HUDEP-2 (cell line): ENCODE measurements around the gene SURF2.
"Not testable (repeated sequence)": the region's sequence is repeated elsewhere in the genome, so short reads cannot be mapped to it uniquely, and the experiment has no call there.

Experiments
- DNase-seq, 76 experiments: peaks; one replicate each; lab custom pipeline; 2025; ENCODE audit not compliant: unreplicated experiment in 76 of 76; lab: John Stamatoyannopoulos, UW

SURF2 gene

DNA sequence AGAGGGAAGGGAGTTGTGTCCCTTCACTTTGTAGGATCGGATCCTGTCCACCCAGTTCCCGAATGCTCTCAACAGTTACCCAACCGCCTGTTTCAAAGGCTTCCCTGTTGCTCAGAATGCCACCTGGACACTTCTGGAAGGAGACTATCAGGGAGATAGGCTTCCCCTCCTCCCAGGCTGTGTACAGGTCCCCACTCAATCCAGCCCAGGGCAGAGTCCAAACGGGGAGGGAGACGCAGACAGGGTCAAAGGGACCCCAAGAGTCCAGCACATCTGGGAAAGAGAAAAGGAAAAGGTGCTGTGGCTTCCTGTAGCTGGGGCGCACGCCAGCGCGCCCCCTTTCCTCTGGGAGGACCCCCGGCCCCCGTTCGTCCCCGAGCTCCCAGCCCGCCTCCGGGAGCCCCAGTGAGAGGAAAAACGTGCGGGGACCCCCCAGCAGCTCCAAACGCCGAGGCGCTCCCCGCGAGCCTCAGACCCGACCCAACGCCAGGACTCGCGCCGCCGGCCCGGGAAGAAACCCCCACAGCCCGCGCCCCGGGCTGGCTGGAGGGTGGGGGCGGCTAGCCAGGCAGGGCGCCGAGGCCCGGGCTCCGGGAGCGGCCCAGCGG lies 18.9 kb downstream of the SURF2 start:
- DNase-seq: peak in 8 of 76 experiments; percentile 14 to 49 (median 26)

DNA sequence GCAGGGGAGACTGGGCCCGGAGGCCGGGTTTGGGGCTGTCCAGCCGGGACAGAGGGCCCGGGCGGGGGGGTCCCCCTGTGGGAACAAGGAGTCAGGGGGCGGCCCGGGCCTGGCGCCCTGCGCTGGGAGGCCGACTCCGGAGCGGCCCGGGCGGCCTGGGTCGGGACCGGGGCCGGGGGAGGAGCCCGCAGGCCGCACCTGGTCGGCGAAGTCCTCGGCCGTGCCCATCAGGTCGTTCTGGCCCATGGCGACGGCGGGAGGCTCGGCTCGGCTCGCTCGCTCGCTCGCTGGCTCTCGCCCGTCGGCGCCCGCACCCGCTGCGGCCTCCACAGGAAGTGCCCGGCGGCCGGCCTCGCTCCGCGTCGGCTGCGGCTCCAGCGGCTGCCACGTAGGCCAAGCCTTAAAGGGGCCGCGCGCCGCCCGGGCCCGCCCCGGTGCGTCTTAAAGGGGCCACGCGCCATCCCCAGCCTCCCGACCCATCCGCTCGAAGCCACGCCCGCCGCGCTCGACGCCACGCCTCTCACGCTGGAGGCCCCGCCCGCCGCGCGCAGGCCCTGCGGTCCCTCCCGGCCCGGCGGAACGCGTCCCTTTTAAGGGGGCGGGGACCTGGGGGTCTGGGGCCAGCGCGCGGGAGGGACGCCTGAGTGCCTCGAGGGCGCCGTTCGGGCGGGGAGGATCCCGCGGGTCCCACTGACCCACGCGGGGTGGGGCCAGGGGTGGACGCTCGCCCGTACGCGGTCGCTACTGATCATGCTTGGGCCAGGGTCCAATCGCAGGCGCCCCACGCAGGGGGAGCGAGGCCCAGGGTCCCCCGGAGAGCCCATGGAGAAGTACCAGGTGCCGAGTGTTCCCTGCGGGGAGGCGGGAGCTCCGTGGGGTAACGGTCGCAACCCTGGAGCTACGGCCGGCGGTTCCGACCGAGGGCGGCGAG lies 19.6 kb downstream of the SURF2 start, which contains the start of the genes STKLD1 and SURF4:
STKLD1 (plus strand) TSS at position 643 of the 931 bp plus-strand sequence; CDS start at position 751, 108 bp downstream.
SURF4 (minus strand) TSS at position 337 of the 931 bp plus-strand sequence; CDS start at position 246, 91 bp downstream.
- peak in 74 of 76 experiments; percentile 45 to 96 (median 89) for DNase-seq

DNA sequence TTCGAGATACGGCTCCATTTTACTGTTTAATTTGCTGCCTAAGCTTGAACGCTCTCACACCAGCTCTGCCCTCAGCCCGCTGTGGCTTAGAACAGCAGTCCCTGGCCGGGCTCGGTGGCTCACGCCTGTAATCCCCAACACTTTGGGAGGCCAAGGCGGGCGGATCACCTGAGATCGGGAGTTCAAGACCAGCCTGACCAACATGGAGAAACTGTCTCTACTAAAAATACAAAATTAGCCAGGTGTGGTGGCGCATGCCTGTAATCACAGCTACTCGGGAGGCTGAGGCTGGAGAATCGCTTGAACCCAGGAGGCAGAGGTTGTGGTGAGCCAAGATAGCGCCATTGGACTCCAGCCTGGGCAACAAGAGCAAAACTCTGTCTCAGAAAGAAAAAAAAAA lies 20.9 kb downstream of the SURF2 start:
- not testable (repeated sequence) for DNase-seq

DNA sequence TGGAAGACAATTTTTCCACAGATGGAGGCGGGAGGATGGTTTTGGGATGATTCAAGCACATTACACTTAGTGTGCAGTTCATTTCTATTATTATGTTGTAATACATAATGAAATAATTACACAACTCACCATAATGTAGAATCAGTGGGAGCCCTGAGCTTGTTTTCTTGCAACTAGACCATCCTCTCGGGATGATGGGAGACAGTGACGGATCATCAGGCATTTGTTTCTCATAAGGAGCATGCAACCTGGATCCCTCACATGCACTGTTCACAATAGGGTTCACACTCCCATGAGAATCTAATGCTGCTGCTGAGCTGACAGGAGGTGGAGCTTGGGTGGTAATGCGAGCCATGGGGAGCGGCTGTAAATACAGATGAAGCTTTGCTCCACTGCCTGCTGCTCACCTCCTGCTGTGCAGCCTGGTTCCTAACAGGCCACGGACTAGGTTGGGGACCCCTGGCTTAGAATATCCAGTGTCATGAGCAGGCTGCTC lies 21.4 kb downstream of the SURF2 start:
- peak in 12 of 76 experiments; percentile 7 to 34 (median 16) for DNase-seq

GRCh38 chr9:133378408-133378962 lies 22.1 kb downstream of the SURF2 start:
- DNase-seq: peak in 1 of 76 experiments; percentile 15

DNA sequence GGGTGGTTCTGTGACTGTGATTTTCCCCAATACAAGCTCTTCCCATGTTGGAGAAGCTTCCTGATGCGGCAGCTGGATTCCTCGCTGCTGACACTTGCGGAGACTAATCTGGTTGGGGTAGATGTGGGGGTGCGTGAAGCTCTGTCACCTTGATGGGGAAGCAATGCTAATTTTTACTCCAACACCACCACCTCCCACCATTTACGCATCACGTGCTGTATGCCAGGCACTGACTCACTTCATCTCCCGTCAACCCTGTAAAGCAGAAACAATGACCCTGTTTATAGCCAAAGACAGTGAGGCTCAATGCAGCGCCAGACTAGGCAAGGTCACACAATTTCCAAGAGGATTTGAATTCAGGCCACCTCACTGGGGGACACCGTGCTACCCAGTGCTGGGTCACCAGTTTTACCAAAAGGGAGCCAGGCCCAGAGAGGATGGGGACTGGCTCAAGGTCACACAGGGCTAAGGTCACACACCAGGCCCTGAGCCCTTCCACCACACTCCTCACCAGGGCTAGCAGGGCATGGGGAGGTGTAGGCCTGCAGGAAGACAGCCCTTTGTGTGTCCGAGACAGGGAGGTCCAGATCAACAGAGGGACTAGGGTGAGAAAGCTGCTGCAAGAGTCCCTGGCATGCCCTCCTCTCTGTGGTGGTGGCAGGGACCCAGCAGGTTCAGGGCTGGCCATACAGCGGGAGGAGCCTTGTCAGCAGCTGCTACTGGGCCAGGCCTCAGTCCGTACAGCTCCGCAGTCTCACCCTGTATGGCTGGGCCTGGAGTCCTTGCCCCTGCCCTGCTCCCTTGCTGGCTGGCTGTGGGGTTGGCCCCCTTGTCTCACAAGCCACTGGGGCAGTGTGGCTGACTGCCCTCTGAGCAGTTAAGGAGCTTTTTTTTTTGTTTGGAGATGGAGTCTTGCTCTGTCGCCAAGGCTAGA lies 23.1 kb downstream of the SURF2 start:
- DNase-seq: no peak

GRCh38 chr9:133380734-133381133 lies 24.4 kb downstream of the SURF2 start:
- DNase-seq: no peak

GRCh38 chr9:133382507-133383141 lies 26.3 kb downstream of the SURF2 start:
- no peak for DNase-seq

GRCh38 chr9:133383438-133383837 lies 27.1 kb downstream of the SURF2 start:
- DNase-seq: no peak

- no peak for DNase-seq
Observed at GRCh38 chr9:133384736-133385321, 28.5 kb downstream of the SURF2 start.

DNA sequence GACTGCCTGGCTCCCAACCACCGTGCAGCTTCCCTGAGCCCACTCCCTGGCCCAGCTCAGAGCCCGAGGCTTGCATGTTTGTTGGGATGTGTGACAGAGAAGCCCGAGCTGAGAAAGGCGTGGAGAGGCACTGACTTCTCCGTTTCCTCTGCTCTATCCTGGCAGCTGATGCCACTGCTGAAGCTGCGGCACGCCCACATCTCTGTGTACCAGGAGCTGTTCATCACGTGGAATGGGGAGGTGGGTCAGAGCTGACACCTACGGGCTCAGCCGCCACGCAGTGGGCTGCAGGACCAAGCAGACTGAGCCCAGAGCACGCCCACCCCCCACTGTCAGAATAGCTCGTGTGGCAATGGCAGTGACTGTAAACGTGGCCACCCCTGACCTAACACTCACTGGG lies 29.1 kb downstream of the SURF2 start:
- no peak for DNase-seq

GRCh38 chr9:133386338-133386737 lies 30.0 kb downstream of the SURF2 start:
- no peak for DNase-seq

- no peak for DNase-seq
Observed at GRCh38 chr9:133387680-133388079, 31.3 kb downstream of the SURF2 start.

DNA sequence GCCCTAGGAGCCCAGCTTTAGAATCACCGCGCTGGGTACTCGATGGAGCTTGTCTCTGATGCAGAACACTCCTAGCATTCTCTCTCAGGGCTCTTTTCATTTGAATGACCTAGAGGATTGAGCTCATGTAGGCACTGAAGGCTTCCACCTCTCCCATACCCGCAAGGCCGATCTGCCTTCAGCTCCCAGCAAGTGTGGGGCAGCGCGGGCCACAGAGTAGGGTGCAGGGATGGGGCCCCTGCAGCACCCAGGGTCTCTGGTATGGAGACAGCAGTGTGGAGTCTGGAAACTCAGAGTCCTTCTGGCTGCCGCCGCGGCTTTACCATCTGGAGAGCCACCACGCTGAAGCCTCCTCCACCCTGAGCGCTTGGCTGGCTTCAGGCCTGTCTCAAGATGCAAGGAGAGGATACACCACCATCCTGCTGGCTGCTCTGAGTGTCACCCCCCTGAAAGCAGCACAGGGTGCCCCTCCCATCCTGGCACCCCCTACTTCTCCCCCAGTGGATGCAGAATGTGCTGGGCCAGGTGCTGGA lies 32.7 kb downstream of the SURF2 start:
- no peak for DNase-seq

DNA sequence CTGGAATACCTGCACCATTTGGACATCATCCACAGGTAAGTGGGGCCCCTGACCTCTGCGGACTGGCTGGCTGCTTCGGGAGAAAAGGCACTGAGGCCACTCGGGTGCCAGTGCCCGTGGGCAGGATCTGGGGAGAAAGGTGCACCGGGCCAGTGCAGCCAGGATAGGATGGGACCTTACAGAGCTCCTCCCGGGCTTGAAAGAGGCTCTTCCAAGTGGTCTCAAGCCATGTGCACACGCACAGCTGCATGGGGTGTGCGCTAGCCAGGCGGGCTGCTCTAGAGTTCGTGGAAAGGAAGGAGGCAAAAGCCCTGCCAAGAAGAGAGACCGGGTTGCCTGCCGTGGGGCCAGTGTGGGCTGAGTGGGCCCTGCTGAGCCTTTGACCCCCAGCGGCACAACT lies 33.2 kb downstream of the SURF2 start:
- DNase-seq: no peak

DNA sequence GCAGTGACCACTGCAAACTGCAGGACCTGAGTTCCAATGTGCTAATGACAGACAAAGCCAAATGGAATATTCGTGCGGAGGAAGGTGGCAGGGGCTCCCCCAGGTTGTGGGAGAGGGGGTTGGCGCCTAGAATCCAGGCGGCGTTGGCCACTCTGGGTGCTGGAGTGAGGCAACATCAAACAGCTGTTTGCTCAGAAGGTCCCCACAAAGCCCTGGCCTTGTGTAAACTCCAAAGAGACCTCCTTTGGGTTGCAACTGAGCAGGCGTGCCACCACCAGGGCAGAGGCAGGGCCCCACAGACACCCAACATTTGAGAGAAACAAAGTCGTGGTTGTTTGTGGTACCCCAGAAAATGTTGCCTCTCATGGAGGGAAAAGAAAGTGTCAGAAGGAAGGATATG lies 34.4 kb downstream of the SURF2 start:
- no peak for DNase-seq

DNA sequence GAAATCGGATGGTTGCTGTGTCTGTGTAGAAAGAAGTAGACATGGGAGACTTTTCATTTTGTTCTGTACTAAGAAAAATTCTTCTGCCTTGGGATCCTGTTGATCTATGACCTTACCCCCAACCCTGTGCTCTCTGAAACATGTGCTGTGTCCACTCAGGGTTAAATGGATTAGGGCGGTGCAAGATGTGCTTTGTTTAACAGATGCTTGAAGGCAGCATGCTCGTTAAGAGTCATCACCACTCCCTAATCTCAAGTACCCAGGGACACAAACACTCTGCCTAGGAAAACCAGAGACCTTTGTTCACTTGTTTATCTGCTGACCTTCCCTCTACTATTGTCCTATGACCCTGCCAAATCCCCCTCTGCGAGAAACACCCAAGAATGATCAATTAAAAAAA lies 35.1 kb downstream of the SURF2 start:
- DNase-seq: not testable (repeated sequence)

DNA sequence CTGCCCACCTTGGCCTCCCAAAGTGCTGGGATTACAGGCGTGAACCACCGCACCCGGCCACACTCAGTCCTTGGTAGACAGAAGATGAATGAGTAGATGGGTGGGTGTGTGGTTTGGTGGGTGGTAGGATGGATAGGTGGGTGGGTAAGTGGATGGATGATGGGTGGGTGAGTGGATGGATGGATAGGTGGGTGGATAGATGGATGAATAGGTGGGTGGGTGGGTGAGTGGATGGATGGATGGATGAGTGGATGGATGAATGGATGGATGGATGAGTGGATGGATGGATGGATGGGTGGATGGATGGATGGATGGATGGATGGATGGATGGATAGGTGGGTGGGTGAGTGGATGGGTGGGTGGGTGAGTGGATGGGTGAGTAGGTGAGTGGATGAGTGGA lies 36.0 kb downstream of the SURF2 start:
- not testable (repeated sequence) for DNase-seq

DNA sequence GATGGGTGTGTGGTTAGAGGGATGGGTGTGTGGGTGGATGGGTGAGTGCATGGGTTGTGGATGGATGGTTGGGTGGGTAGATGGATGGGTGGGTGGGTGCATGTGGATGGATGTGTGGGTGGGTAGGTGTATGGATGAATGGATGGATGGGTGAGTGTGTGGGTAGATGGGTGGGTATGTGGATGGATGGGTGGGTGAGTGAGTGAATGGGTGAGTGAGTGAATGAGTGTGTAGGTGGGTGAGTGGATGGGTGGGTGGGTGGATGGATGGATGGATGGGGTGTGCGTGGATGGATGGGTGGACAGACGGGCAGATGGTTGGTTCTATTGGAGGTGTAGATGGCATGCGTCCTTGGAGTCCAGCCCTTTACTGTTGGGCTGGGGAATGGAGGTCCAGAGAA lies 37.0 kb downstream of the SURF2 start:
- DNase-seq: no peak
